GM21515 (cell line): ENCODE data around the gene PRND.
"Not testable (repeated sequence)": the region's sequence is repeated elsewhere in the genome, so short reads cannot be mapped to it uniquely, and the experiment has no call there.

ENCODE experiments used
- ATAC-seq: cut with Tn5 transposase; IDR thresholded peaks from one replicate; pipeline ENCODE4 v1.9.1; 2021; ENCODE audit not compliant: unreplicated experiment

The PRND gene

DNA sequence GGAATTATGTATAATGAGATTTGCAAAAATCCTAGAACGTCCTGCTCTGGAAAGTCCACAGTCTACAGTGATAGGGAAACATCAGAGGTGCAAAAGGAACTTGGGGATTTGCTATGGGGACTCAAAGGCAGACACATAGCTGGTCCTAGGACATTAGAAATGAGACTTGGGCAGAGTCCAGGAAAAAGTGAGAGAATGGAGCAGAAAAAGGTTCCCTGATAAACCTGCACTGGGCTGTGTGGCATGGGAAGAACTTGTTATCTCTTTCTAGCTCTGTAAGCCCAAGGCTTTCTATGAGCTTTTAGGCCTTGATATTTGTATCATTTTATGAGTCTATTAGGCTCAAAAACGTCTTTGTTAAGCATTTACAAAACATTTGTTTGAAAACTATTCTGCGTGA, 15.2 kb downstream of the PRND start:
- ATAC-seq: no peak

DNA sequence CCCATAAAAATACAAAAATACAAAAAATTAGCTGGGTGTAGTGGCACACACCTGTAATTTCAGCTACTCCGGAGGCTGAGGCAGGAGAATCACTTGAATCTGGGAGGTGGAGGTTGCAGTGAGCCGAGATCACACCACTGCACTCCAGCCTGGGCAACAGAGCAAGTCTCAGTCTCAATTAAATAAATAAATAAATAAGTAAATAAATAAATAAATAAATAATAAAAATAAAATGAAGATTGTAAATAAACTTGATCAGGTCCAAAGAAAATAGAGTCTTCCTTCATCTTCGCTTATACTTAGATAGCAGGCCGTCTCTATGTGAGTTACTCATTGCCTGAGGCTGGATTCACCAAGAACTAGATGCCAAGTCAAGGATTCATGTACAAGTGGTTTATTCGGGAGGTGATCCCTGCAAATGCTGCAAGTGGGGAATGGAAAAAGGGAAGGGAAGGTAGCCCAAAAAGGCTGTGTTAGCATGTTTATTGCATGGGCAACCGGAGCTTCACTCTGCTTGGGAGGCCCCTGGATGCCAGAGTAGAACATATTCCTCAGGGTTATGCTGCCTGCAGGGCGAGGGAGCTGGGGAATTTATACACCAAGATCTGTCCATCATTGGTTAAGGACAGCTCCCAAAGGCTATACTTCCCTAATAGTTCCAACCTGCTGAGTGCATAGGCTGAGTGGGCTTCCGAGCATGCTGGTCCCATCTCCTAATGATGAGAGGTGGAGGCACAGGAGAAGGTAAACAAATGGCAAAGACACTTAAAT, 16.3 kb downstream of the PRND start:
- no peak for ATAC-seq

DNA sequence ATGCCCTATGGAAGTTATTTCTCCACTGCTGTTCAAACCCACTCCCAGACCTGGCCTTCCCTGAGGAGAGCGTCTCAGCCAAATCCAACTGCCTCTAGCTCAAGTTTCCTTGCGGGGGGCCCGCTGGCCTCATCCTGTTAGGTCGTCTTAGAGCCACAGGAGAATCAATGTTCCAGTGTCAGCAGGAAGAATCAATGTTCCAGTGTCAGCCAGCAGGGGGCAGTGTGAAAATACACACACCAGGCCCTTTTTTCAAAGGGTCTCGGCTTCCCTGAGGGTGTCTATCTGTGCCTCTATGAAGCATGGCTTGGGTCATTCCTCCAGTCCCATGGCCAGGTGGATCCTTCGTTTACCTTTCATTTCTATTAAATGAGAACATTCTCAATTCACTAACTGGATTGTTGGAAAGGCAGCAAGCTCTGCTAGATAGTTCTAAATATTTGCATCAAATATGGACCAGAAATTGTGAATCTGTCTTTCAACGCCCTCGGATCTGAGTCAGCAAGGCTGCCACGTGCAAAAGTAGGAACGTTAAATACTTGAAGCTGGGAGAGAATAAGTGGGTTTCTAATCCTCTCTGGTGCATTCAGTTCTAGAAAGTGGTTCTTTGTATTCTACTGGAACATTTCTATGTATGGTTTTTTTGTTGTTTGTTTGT, 19.2 kb downstream of the PRND start:
- no peak for ATAC-seq

- no peak for ATAC-seq
Measured at GRCh38 chr20:4748847-4749246, 27.1 kb downstream of the PRND start.

GRCh38 chr20:4749326-4749725, 27.6 kb downstream of the PRND start:
- ATAC-seq: no peak

GRCh38 chr20:4750381-4750780, 28.7 kb downstream of the PRND start:
- no peak for ATAC-seq

DNA sequence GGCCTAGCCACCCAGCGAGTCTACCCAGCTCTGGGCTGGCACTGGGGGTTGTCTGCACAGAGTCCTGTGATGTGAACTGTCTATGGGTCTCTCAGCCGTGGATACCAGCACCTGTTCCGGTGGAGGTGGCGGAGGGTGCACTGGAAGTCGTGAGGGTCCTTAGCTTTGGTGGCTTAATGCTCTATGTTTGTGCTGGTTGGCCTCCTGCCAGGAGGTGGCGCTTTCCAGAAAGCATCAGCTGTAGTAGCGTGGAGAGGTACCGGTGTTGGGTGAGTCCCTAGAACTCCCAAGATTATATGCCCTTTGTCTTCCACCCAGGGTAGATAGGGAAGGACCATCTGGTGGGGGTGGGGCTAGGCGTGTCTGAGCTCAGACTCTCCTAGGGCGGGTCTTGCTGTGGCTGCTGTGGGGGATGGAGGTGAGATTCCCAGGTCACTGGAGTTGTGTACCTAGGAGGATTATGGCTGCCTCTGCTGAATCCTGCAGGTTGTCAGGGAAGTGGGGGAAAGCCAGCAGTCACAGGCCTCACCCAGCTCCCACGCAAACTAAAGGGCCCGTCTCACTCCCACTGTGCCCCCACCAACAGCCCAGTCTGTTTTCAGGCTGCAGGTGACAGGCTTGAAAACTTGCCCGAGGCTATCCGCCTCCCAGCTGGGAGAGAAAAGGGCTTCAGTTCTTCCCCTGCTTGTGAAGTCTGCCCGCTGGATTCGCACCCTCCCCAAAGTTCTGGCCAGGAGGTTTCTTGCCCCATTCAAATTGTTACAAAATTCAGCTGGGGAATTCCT, 37.6 kb downstream of the PRND start:
- ATAC-seq: not testable (repeated sequence)

GRCh38 chr20:4763261-4763660, 41.6 kb downstream of the PRND start:
- no peak for ATAC-seq

GRCh38 chr20:4763723-4764510, 42.2 kb downstream of the PRND start:
- no peak for ATAC-seq

DNA sequence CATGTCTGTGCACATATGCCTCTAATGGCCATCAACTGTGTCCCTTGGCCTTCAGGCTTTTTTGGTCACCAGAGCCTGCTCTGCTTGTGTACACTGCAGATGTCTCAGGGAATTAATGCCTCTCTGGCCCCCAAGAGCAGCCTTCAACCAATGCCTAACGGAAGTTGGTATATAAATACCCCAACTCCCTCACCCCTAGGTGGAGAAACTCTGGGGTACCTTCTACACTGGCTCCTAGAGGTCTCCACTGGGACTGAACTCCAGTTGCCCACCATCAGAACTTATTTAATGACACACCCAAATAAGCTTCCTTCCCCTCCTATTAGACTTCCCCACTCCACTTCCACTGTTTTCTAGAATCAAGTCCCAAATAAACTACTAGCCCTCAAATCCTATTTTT, 43.1 kb downstream of the PRND start:
- ATAC-seq: no peak

DNA sequence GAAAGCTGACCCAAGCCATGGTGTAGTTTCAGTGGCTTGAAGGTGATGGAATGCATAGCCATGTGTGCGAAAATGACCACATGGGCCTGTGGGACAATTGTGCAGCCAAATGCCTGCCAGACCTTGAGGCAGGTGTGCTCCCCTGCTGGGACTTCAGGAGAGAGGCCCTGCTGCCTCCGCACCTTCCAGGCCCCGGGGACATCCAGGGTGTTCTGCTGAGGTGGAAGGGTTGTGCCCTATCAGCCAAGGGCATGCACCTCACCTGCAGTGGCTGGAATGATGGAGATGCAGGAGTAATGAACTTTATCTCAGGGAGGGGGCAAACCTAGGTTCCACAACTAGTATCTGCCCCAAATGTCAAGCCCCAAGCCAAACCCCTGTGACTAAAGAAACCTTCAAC, 44.0 kb downstream of the PRND start:
- ATAC-seq: no peak

- no peak for ATAC-seq
Measured at GRCh38 chr20:4766631-4767030, 44.9 kb downstream of the PRND start.

DNA sequence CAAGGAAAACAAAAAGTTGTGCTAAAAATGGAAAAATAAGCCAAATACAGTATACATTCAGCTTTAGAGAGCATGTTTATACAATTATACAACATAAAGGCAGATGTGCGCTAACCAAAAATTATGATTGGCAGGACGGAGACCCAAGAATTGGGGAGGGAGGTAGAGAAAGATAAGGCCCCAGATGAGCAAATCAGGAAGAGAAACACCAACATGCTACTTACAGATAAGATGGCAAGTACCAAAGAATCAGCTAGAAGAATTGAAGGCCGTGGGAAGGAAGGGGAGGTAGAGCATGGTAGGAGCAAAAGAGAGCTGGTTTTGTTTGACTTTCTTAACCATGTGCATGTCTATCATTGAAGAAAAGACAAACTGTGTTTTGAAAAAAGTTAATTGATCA, 45.4 kb downstream of the PRND start:
- ATAC-seq: no peak

DNA sequence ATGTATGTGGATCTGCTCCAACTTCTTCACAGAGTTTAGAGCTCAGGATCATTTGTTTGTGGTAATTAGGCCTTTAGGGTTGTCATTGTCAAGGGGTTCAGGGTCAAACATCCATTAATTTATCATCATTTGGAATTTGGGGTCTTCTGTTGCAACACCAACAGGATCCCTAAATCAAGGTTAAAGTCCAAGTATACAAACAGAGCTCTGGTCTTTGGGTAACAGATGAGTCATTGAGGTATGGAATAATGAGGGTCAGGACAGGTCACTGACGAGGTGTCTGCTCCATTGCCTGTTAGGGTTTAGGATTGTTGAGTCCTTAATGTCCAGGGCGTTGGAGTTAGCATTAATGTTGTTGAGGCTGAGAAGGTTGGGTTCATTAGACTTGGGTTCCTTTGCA, 47.6 kb downstream of the PRND start:
- no peak for ATAC-seq

GRCh38 chr20:4770026-4770425, 48.3 kb downstream of the PRND start:
- no peak for ATAC-seq

DNA sequence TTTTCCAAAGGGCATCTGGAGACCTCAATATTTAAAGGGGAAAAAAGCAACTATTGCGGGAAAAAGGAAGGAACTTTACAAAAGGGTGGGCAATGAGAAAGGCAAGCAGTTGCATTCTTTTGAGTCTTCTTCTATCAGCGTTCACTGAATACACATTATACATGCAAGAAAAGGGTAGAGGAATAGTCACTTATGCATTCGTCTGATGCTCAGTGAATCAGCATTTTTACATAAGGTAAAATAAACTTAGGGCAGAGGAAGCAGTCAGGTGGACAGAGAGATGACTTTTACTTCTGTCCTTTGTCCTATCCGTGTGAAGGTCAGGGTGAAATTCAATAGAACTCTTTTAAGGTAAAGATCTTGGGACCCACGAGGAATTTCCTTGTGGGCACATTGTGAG, 49.3 kb downstream of the PRND start:
- ATAC-seq: no peak

- no peak for ATAC-seq
Measured at GRCh38 chr20:4772132-4772531, 50.4 kb downstream of the PRND start.

DNA sequence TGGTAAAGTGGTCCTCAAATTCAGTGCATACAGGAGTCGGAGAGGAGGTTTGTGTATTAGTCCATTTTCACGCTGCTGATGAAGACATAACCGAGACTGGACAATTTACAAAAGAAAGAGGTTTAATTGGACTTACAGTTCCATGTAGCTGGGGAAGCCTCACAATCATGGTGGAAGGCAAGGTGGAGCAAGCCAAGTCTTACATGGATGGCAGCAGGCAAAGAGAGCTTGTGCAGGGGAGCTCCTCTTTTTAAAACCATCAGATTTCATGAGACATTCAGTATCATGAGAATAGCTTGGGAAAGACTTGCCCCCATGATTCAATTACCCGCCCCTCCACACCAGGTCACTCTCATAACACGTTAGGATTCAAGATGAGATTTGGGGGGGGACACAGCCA, 51.3 kb downstream of the PRND start:
- ATAC-seq: not testable (repeated sequence)

- ATAC-seq: no peak
Measured at GRCh38 chr20:4773736-4774135, 52.0 kb downstream of the PRND start.

- ATAC-seq: no peak
Measured at GRCh38 chr20:4774207-4774606, 52.5 kb downstream of the PRND start.
